Memory B cell (primary cell): ENCODE results near the gene RGL4.
"Not testable (repeated sequence)": the region's sequence is repeated elsewhere in the genome, so short reads cannot be mapped to it uniquely, and the experiment has no call there.

Experiments used
- ATAC-seq: fragments of 150-1000 bp; cut with Tn5 transposase; 2 replicates; pipeline ENCODE4 v1.10.0; 2021; ENCODE audit warnings: low read depth, mild to moderate bottlenecking, moderate library complexity
- DNase-seq, 2 donors: peaks; one replicate each; pipeline ENCODE4 v3.0.0; 2022; ENCODE audit warnings: low spot score in 2 of 2
- H3K27ac Mint-ChIP-seq: one replicate; pipeline ENCODE4 v1.8.0; 2022; ENCODE audit warnings: mild to moderate bottlenecking, moderate library complexity, mixed read lengths
- H3K27me3 Mint-ChIP-seq: one replicate; pipeline ENCODE4 v1.8.0; 2022; ENCODE audit warnings: mixed read lengths
- H3K36me3 Mint-ChIP-seq: one replicate; pipeline ENCODE4 v1.8.0; 2022; ENCODE audit warnings: mild to moderate bottlenecking, mixed read lengths
- H3K4me1 Mint-ChIP-seq: one replicate; pipeline ENCODE4 v1.8.0; 2022; ENCODE audit warnings: mixed read lengths
- H3K4me3 Mint-ChIP-seq: one replicate; pipeline ENCODE4 v1.8.0; 2022; ENCODE audit warnings: mild to moderate bottlenecking, moderate library complexity, mixed read lengths
- H3K9me3 Mint-ChIP-seq: one replicate; pipeline ENCODE4 v1.8.0; 2022; ENCODE audit warnings: mixed read lengths

RGL4 gene

GRCh38 chr22:23673826-23674690 lies 16.8 kb upstream of the RGL4 start:
- DNase-seq, result no peak
- Mint-ChIP-seq H3K4me1 (peaks cover 8% of the 10 kb centered on the region), H3K27ac (no peak overlapping the region), H3K9me3 (no peaks in the 10 kb centered on the region), H3K36me3 (peaks cover 12% of the 10 kb centered on the region), H3K27me3 (no peaks in the 10 kb centered on the region), H3K4me3 (no peak overlapping the region)
- ATAC-seq, result no peak

DNA sequence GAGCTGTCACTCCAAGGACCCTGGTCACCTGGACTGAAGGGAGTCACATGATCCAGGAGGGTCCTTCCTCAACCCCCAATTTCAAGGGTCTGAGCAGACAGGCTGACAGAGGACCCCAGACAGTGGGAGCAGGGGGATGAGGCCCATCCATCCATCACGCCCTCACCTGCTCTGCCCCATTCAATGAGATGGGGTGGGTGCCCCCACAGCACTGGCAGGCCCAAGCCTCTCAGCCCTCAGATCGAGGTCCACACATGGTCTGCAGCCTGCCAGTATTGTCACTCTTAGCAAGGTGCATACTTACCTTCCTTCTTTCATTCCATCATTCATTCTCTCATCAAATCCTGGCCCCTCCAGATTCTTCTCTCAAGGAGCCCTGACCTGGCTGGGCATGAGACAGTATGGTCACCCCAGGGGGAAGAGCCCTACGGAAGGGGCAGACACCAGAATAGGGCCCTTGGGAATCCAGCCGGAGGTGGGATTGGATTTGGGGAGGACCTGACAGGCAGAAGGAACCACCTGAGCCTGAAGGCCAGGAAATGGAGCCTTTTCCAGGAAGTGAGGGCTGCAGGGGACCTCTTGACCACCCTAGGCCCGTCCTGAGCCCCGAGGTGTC lies 15.8 kb upstream of the RGL4 start:
- H3K9me3 Mint-ChIP-seq, H3K36me3 Mint-ChIP-seq, H3K4me3 Mint-ChIP-seq, H3K27me3 Mint-ChIP-seq, H3K27ac Mint-ChIP-seq, H3K4me1 Mint-ChIP-seq, ATAC-seq, DNase-seq: not testable (repeated sequence)

GRCh38 chr22:23675502-23676415 lies 15.1 kb upstream of the RGL4 start:
- no peaks in the 10 kb centered on the region for H3K9me3 Mint-ChIP-seq
- H3K36me3 Mint-ChIP-seq, result peaks cover 14% of the 10 kb centered on the region
- no peak for ATAC-seq
- no peaks in the 10 kb centered on the region for H3K27me3 Mint-ChIP-seq
- H3K27ac Mint-ChIP-seq, result no peak overlapping the region
- no peak overlapping the region for H3K4me3 Mint-ChIP-seq
- no peak for DNase-seq
- H3K4me1 Mint-ChIP-seq, result peaks cover 8% of the 10 kb centered on the region

GRCh38 chr22:23676841-23677700 lies 13.7 kb upstream of the RGL4 start:
- not testable (repeated sequence) for H3K27ac Mint-ChIP-seq, H3K27me3 Mint-ChIP-seq, ATAC-seq, H3K9me3 Mint-ChIP-seq, H3K4me1 Mint-ChIP-seq, H3K4me3 Mint-ChIP-seq, DNase-seq
- peaks cover 16% of the 10 kb centered on the region for H3K36me3 Mint-ChIP-seq

DNA sequence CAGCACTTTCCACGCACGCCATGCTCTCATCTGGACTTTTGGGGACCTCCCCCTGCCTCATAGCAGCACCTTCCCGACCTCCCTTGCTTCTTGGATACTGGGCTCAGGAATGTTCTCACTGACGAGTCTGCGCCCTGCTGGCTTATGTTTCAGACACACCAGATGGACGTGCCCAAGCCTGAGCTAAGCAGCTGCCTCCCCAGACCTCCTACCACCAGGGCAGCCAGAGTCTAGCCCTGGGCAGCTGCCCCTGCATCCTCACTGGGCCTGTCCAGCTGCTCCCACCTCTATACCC lies 13.2 kb upstream of the RGL4 start:
- no peaks in the 10 kb centered on the region for H3K9me3 Mint-ChIP-seq
- no peak overlapping the region for H3K4me3 Mint-ChIP-seq
- no peak for ATAC-seq
- no peak for DNase-seq
- peak overlapping the region; percentile 53 for H3K27ac Mint-ChIP-seq
- H3K27me3 Mint-ChIP-seq, result no peaks in the 10 kb centered on the region
- H3K36me3 Mint-ChIP-seq, result peaks cover 18% of the 10 kb centered on the region
- peaks cover 8% of the 10 kb centered on the region for H3K4me1 Mint-ChIP-seq

DNA sequence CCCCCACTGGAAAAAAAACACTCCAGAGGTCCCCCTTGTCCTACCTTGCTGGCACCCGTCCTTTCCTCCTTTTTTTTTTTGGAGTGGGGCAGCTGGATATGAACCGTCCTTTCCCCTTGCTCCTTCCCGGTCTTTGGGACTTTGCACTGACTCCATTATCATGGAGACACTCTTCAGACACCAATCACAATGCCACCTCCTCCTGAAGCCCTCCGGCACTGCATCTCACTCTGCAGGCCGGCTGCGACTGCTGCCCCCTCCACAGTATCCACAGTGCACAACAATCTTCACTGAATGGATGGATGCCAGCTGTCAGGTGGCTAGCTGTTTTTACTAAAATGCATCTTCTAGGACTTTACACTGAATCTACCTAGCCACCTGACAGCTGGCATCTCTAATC lies 12.7 kb upstream of the RGL4 start:
- no peak for DNase-seq
- no peaks in the 10 kb centered on the region for H3K27me3 Mint-ChIP-seq
- peak overlapping the region; percentile 53 for H3K27ac Mint-ChIP-seq
- no peaks in the 10 kb centered on the region for H3K9me3 Mint-ChIP-seq
- peaks cover 20% of the 10 kb centered on the region for H3K36me3 Mint-ChIP-seq
- no peak overlapping the region for H3K4me3 Mint-ChIP-seq
- H3K4me1 Mint-ChIP-seq, result peaks cover 8% of the 10 kb centered on the region
- ATAC-seq, result no peak

DNA sequence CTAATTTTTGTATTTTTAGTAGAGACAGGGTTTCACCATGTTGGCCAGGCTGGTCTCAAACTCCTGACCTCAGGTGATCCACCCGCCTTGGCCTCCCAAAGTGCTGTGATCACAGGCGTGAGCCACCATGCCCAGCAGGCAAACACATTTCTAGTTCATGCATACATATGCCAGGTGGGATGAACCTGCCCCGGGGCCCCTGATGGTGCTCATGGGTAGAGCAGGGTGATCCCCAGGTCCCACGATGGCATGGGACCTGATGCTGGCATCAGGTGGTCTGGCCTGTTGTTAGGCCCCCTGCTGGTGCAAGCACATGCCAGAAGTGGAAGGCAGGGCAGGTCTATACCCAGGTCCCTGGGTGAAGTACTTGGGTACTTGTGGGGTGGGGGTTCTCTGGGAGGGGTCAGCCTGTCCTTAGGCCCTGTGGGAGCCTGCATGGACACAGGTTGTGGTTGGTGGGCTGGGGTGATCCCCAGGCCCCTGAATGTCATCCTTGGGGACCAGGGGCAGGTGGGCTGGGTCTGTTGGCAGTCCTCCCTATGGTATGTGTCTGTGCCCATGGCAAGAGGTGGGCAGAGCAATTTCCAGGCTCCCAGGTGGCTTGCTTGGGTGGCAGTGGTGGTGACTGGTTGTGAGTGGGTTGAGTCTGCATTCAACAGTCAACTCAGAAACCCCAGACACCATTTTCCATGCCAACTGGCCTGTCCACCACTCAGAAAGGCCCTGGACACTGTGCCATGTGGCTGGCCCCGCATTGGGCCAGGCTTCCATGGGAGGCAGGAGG lies 9.6 kb upstream of the RGL4 start:
- ATAC-seq, result no peak
- DNase-seq, result no peak
- no peak overlapping the region for H3K4me3 Mint-ChIP-seq
- no peaks in the 10 kb centered on the region for H3K27me3 Mint-ChIP-seq
- H3K27ac Mint-ChIP-seq, result no peak overlapping the region
- no peaks in the 10 kb centered on the region for H3K9me3 Mint-ChIP-seq
- H3K4me1 Mint-ChIP-seq, result peaks cover 8% of the 10 kb centered on the region
- H3K36me3 Mint-ChIP-seq, result peaks cover 20% of the 10 kb centered on the region

DNA sequence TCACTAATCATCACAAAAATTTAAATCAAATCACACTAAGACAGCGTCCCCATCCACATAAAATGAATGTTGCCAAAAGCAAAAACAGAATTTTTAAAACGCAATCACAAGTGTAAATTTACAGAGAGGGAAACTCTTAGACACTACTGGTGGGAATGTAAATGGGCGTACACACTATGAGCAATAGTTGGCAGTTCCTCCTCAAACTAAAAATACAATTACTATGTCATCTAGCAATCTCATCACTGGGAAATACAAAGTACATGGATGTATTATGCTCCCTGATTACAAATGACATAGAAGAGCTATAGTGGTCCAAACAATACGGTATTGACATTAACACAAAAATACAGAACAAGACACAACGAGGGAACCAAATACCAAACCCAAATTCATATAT lies 8.7 kb upstream of the RGL4 start:
- H3K27me3 Mint-ChIP-seq, result no peaks in the 10 kb centered on the region

GRCh38 chr22:23682827-23683355 lies 7.9 kb upstream of the RGL4 start:
- Mint-ChIP-seq H3K27ac (no peak overlapping the region), H3K4me3 (no peak overlapping the region), H3K27me3 (no peaks in the 10 kb centered on the region), H3K36me3 (peaks cover 16% of the 10 kb centered on the region), H3K9me3 (no peaks in the 10 kb centered on the region), H3K4me1 (peaks cover 3% of the 10 kb centered on the region)
- no peak for ATAC-seq
- no peak for DNase-seq

More for the DNA sequence above, 8.7 kb upstream of the RGL4 start:
- ATAC-seq, result no peak
- peaks cover 8% of the 10 kb centered on the region for H3K4me1 Mint-ChIP-seq
- H3K27ac Mint-ChIP-seq, result no peak overlapping the region
- DNase-seq, result no peak
- no peak overlapping the region for H3K4me3 Mint-ChIP-seq
- H3K9me3 Mint-ChIP-seq, result no peaks in the 10 kb centered on the region
- peaks cover 20% of the 10 kb centered on the region for H3K36me3 Mint-ChIP-seq

GRCh38 chr22:23683545-23683944 lies 7.3 kb upstream of the RGL4 start:
- Mint-ChIP-seq H3K9me3 (no peaks in the 10 kb centered on the region), H3K36me3 (peaks cover 11% of the 10 kb centered on the region), H3K4me3 (no peak overlapping the region), H3K27me3 (no peaks in the 10 kb centered on the region), H3K4me1 (no peaks in the 10 kb centered on the region), H3K27ac (no peak overlapping the region)
- DNase-seq (no peak), ATAC-seq (no peak)

DNA sequence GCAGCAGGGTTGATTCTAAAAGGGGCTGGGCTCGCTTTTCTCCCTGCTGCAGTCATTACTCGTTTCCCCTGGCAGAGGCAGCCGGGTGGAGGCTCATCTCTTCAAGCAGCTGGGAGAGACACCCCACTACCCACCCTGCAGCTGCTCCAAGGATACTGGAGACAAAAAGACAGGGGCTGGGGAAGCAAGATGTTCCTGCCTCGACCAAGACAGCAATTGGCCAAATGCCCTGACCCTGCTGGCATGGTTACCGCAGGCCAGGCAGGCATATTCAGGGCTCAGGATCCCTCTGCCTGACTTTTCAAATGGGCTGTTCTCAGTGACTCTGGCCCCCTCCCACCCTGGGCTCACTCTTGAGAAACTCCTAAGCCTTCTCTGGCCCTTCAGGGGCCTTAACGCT lies 6.8 kb upstream of the RGL4 start:
- no peaks in the 10 kb centered on the region for H3K9me3 Mint-ChIP-seq
- no peak for ATAC-seq
- DNase-seq, result no peak
- no peaks in the 10 kb centered on the region for H3K27me3 Mint-ChIP-seq
- H3K4me3 Mint-ChIP-seq, result no peak overlapping the region
- peaks cover 11% of the 10 kb centered on the region for H3K36me3 Mint-ChIP-seq
- no peaks in the 10 kb centered on the region for H3K4me1 Mint-ChIP-seq
- no peak overlapping the region for H3K27ac Mint-ChIP-seq

- no peaks in the 10 kb centered on the region for H3K9me3 Mint-ChIP-seq
- ATAC-seq, result no peak
- H3K27ac Mint-ChIP-seq, result no peak overlapping the region
- no peaks in the 10 kb centered on the region for H3K27me3 Mint-ChIP-seq
- H3K4me3 Mint-ChIP-seq, result no peak overlapping the region
- peaks cover 11% of the 10 kb centered on the region for H3K36me3 Mint-ChIP-seq
- no peak for DNase-seq
- no peaks in the 10 kb centered on the region for H3K4me1 Mint-ChIP-seq
Measured at GRCh38 chr22:23684561-23685031, 6.2 kb upstream of the RGL4 start.
